Cardiac muscle cell (in vitro differentiated cells and primary cell): ENCODE data around the gene HNRNPA0. TPM values are rescaled to one million over a fixed set of nuclear protein-coding genes. Genes with fewer than 3 reads are reported as not detected.
A peak's percentile ranks its signal among the peaks of the same experiment; 100 is the strongest.

ENCODE experiments used
- DNase-seq, 2 donors: peaks; one replicate each; pipeline versions ENCODE4 v3.0.0 to v3.0.0-alpha.2; 2010 to 2017; ENCODE audit warnings: low read depth in 1 of 2, low spot score in 1 of 2
- H3K27ac ChIP-seq: fragments of 200-600 bp; sonication (generic); 2 replicates; pipeline ENCODE4 v1.5.1; 2016
- H3K27me3 ChIP-seq: fragments of 200-600 bp; sonication (generic); 2 replicates; pipeline ENCODE4 v1.6.0; 2016; ENCODE audit warnings: control low read depth
- H3K36me3 ChIP-seq: fragments of 200-600 bp; sonication (generic); 2 replicates; pipeline ENCODE4 v1.5.1; 2016; ENCODE audit warnings: control low read depth
- H3K4me1 ChIP-seq: fragments of 200-600 bp; sonication (generic); 2 replicates; pipeline ENCODE4 v1.8.1; 2017; ENCODE audit warnings: low read depth, mild to moderate bottlenecking, mixed run types
- H3K4me3 ChIP-seq: fragments of 200-600 bp; sonication (generic); 2 replicates; pipeline ENCODE4 v1.5.1; 2016; ENCODE audit warnings: mild to moderate bottlenecking
- H3K9me3 ChIP-seq: fragments of 200-600 bp; sonication (generic); 2 replicates; pipeline ENCODE4 v1.5.1; 2017; ENCODE audit warnings: low read depth, mild to moderate bottlenecking, control low read depth
- CTCF ChIP-seq: IDR thresholded peaks from 2 replicates; pipeline ENCODE4 v1.5.1; 2012; ENCODE audit warnings: low read depth, mild to moderate bottlenecking, low read length
- polyA plus RNA-seq: library from polyadenylated mRNA; unstranded; fragments of >200 nt; fragmentation: Nextera tagmentation; extraction: Ambion mirVana; gene quantifications from 2 replicates; pipeline ENCODE4 v1.2.1, GENCODE V29; 2016
- total RNA-seq: library from RNA; depleted of rRNA; stranded (reverse); fragments of >200 nt; gene quantifications from 2 replicates; pipeline ENCODE4 v1.2.3, GENCODE V29; 2016

HNRNPA0 gene
- total and polyA plus RNA-seq, 2 experiments from 2014 or later = 15.2 to 42.6 TPM

DNA sequence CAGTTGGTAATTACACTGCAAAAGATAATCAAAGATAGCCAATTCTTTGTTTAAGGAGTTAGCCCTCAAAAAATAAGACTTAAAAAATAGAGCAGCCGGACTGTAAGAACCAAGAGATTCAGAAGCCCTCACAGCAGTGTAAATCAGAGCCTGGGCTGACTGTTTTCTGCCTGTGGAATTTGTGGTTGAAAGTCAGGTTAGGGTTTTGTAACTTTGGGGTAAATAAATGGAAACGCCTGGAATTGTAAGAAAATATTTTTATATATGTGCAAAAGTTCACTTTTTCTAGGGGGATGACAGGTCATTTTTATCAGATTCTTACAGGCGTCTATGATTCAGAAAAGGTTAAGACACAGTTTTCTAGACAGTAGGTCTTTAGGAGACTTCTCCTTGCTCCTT is 53.9 kb downstream of the HNRNPA0 start:
- TF ChIP-seq CTCF = no peak
- Histone ChIP-seq H3K36me3 (no peaks in the 10 kb centered on the region), H3K27me3 (no peaks in the 10 kb centered on the region), H3K27ac (no peak overlapping the region), H3K4me1 (no peaks in the 10 kb centered on the region), H3K4me3 (no peak overlapping the region), H3K9me3 (no peaks in the 10 kb centered on the region)
- DNase-seq = peak in 1 of 2 donors; percentile 57

DNA sequence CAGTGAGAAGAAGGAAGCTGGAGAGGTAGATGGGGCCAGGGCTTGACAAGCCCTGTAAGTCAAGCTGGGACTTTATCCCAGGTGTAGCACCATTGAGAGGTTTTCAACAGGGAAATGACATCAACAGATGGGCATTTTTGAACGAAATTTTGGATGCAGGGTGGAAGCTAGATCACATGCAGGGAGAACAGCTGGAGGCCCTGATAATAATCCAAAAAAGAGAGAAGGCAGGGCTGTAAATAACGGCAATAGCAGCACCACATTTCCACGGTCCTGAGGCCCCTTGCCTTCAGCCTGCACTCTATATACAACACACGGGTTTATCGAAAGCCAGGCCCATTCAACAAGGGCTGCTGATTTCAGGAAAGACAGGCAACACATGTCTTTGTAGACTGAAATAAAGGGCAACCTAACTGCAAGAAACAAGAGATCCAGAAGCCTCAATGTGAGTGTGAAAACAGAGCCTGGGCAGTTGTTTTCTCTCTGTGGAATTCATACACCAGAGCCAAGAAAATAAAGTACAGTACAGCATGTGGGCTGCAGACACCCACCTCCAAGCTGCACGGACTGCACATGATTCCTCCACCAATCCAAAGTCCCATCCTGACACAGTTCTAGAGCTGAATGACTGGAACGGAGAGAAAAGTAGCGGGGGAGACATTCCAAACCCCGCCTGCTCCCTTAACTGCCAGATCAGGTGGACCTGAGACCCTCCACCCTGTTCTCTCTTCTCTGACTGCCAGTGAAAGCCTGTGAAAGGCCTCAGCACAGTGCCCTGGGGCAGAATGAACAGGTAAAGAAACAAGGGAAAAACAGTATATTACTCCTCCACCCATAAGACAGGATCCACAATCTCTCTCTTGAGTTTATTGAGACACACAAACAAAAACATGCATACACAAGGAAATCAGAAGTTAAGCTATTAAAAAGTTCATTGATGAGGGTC is 54.6 kb downstream of the HNRNPA0 start:
- no peak for TF ChIP-seq CTCF
- H3K27me3 ChIP-seq = no peaks in the 10 kb centered on the region
- H3K27ac ChIP-seq = no peak overlapping the region
- peak in 1 of 2 donors; percentile 49 for DNase-seq
- no peaks in the 10 kb centered on the region for H3K4me1 ChIP-seq
- H3K9me3 ChIP-seq = no peaks in the 10 kb centered on the region
- H3K36me3 ChIP-seq = no peaks in the 10 kb centered on the region
- H3K4me3 ChIP-seq = no peak overlapping the region

DNA sequence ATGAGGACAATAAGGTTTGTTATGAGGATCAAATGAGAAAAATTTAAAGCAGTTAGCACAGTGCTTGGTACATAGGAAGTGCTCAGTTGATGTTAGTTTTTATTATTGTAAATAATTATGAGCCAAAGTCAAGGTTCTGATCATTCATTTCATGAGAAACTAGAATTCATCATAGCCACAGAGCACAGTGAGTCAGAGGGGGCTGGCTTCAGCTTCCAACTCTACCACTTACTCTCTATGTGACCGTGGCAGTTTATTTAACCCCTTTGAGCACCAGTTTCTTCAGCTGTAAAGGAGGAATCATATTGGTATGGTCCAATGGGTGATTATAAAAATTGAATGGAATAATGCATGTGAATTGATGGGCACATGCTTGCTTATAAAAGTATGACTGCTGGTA is 57.7 kb downstream of the HNRNPA0 start:
- H3K4me3 ChIP-seq = no peak overlapping the region
- no peaks in the 10 kb centered on the region for H3K36me3 ChIP-seq
- H3K9me3 ChIP-seq = no peaks in the 10 kb centered on the region
- H3K4me1 ChIP-seq = no peaks in the 10 kb centered on the region
- peak in 1 of 2 donors; percentile 24 for DNase-seq
- H3K27ac ChIP-seq = no peak overlapping the region
- TF ChIP-seq CTCF = no peak
- H3K27me3 ChIP-seq = no peaks in the 10 kb centered on the region

DNA sequence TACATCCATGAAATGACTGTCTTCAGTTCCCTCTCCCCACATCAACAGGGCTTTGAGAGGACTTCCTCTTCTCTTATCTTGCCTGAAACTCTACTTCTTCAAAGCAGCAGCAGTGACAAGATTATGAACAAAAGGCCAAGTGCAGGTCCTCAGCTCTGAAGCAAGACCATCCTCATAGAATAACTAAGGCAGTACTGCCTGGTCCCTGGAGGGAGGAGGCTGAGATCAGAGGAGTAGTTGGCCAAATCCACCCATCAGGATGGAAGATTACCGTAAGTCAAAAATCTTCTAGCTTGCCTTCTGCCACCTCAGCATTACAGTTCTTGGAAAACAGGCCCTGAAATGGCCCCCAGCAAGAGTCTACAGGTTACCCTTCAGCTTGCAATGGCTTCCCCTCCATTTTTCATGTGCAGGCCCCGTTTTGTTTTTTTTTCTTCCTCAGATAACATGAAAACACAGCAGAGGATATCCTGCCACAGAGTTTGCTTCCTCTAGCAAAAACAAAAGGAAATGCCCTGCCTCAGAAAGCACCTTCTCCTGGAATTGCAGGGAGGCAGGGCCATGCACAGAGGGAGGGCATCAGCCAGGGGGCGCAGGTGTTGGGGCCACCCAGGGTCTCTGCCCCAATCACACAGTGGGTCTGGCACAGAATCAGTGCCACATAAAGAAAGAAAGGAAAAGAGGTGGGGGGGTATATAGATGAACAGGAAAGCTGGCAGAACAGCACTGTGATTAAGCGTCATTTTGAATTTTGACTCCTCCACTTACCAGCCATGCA is 58.3 kb downstream of the HNRNPA0 start:
- no peak overlapping the region for H3K27ac ChIP-seq
- TF ChIP-seq CTCF = no peak
- no peaks in the 10 kb centered on the region for H3K9me3 ChIP-seq
- peak in 1 of 2 donors; percentile 8 for DNase-seq
- H3K27me3 ChIP-seq = no peaks in the 10 kb centered on the region
- H3K4me3 ChIP-seq = no peak overlapping the region
- no peaks in the 10 kb centered on the region for H3K4me1 ChIP-seq
- no peaks in the 10 kb centered on the region for H3K36me3 ChIP-seq

Other genes starting within 250 kb of the HNRNPA0 start
- gene KLHL3, start 18.3 kb downstream of the HNRNPA0 start, total RNA-seq = 11.9 and 16.8 TPM in 2 replicates
- gene KLHL3, start 18.3 kb downstream of the HNRNPA0 start, polyA plus RNA-seq = 11.4 and 12.0 TPM in 2 replicates
- gene MYOT, start 113.5 kb upstream of the HNRNPA0 start, total RNA-seq = not detected in 2 replicates
- gene MYOT, start 113.5 kb upstream of the HNRNPA0 start, polyA plus RNA-seq = 0.22 TPM in 1 of 2 replicates, not detected in the other
- not detected in 2 replicates for gene PKD2L2, start 135.1 kb upstream of the HNRNPA0 start, total RNA-seq
- 0.22 TPM in 1 of 2 replicates, not detected in the other for gene PKD2L2, start 135.1 kb upstream of the HNRNPA0 start, polyA plus RNA-seq